Karpas-422 (cell line): Measurements from ENCODE around the gene LYPD6. TPM values are rescaled to one million over a fixed set of nuclear protein-coding genes. Genes with fewer than 3 reads are reported as not detected.

ENCODE experiments used
- DNase-seq: peaks from one replicate; pipeline ENCODE4 v3.0.0-alpha.2; 2015
- H2AFZ ChIP-seq: fragments of 200-600 bp; sonication (generic); 2 replicates; pipeline ENCODE4 v1.6.1; 2014; ENCODE audit warnings: antibody characterized with exemption, low read length, mixed read lengths
- H3K27ac ChIP-seq: fragments of 200-600 bp; sonication (generic); 2 replicates; pipeline ENCODE4 v1.5.1; 2014; ENCODE audit warnings: mild to moderate bottlenecking, low read length, moderate library complexity
- H3K27me3 ChIP-seq: fragments of 200-600 bp; sonication (generic); 2 replicates; pipeline ENCODE4 v1.6.1; 2014; ENCODE audit warnings: low read length, mixed read lengths
- H3K36me3 ChIP-seq: fragments of 200-600 bp; sonication (generic); 2 replicates; pipeline ENCODE4 v1.6.1; 2014; ENCODE audit warnings: low read length, mixed read lengths; ENCODE audit not compliant: insufficient read depth
- H3K4me1 ChIP-seq: fragments of 200-600 bp; sonication (generic); 2 replicates; pipeline ENCODE4 v1.6.1; 2014; ENCODE audit warnings: mild to moderate bottlenecking, low read length, mixed read lengths
- H3K4me2 ChIP-seq: fragments of 200-600 bp; sonication (generic); 2 replicates; pipeline ENCODE4 v1.6.1; 2014; ENCODE audit warnings: low read length, low read depth, mild to moderate bottlenecking; ENCODE audit not compliant: poor library complexity, severe bottlenecking
- H3K4me3 ChIP-seq: fragments of 200-600 bp; sonication (generic); 2 replicates; pipeline ENCODE4 v1.5.1; 2014; ENCODE audit warnings: mild to moderate bottlenecking, antibody characterized with exemption, low read length, mixed read lengths
- H3K79me2 ChIP-seq: fragments of 200-600 bp; sonication (generic); 2 replicates; pipeline ENCODE4 v1.6.1; 2014; ENCODE audit warnings: mild to moderate bottlenecking, low read length, mixed read lengths
- H3K9ac ChIP-seq: fragments of 200-600 bp; sonication (generic); 2 replicates; pipeline ENCODE4 v1.6.0; 2014; ENCODE audit warnings: low read length
- H3K9me2 ChIP-seq: fragments of 200-600 bp; sonication (generic), shearing (Covaris generic); replicated peaks from 2 replicates; pipeline ENCODE4 v1.6.0; 2014; ENCODE audit warnings: mild to moderate bottlenecking, low read length, moderate library complexity; ENCODE audit not compliant: insufficient read depth
- H3K9me3 ChIP-seq: fragments of 300-700, 200-600 bp; sonication (generic); 2 replicates; pipeline ENCODE4 v1.6.1; 2014; ENCODE audit warnings: low read length, mixed read lengths
- H4K20me1 ChIP-seq: fragments of 200-600 bp; sonication (generic); 2 replicates; pipeline ENCODE4 v1.6.1; 2014; ENCODE audit warnings: mild to moderate bottlenecking, antibody characterized with exemption, low read length, low read depth; ENCODE audit not compliant: insufficient read depth
- total RNA-seq: library from RNA; depleted of rRNA; stranded (reverse); fragments of >200 nt; shearing (Covaris generic); gene quantifications from 2 replicates; pipeline ENCODE4 v1.2.3, GENCODE V29; 2014; ENCODE audit warnings: low replicate concordance

LYPD6 gene
- total RNA-seq, 1 experiment from 2014 or later, result not detected

GRCh38 chr2:149472413-149472812, 142.0 kb downstream of the LYPD6 start:
- Histone ChIP-seq H3K4me1 (no peaks in the 10 kb centered on the region), H3K4me3 (no peak overlapping the region), H3K27me3 (no peaks in the 10 kb centered on the region), H2AFZ (no peak overlapping the region), H3K27ac (no peak overlapping the region), H3K36me3 (no peaks in the 10 kb centered on the region), H3K79me2 (no peaks in the 10 kb centered on the region), H4K20me1 (no peaks in the 10 kb centered on the region), H3K9me2 (no peaks in the 10 kb centered on the region), H3K4me2 (no peak overlapping the region), H3K9ac (no peak overlapping the region), H3K9me3 (no peaks in the 10 kb centered on the region)
- DNase-seq, result no peak

GRCh38 chr2:149473068-149473467, 142.7 kb downstream of the LYPD6 start:
- Histone ChIP-seq H3K9me2 (no peaks in the 10 kb centered on the region), H3K79me2 (no peaks in the 10 kb centered on the region), H3K27me3 (no peaks in the 10 kb centered on the region), H3K36me3 (no peaks in the 10 kb centered on the region), H3K9ac (no peak overlapping the region), H3K4me1 (no peaks in the 10 kb centered on the region), H3K9me3 (no peaks in the 10 kb centered on the region), H2AFZ (no peak overlapping the region), H3K27ac (no peak overlapping the region), H3K4me2 (no peak overlapping the region), H4K20me1 (no peaks in the 10 kb centered on the region), H3K4me3 (no peak overlapping the region)
- DNase-seq, result no peak

- H3K9me2 ChIP-seq, result no peaks in the 10 kb centered on the region
- H3K4me2 ChIP-seq, result no peak overlapping the region
- H2AFZ ChIP-seq, result no peak overlapping the region
- no peak overlapping the region for H3K4me3 ChIP-seq
- H3K79me2 ChIP-seq, result no peaks in the 10 kb centered on the region
- H3K9ac ChIP-seq, result no peak overlapping the region
- H3K36me3 ChIP-seq, result no peaks in the 10 kb centered on the region
- H3K4me1 ChIP-seq, result no peaks in the 10 kb centered on the region
- H3K27ac ChIP-seq, result no peak overlapping the region
- no peak for DNase-seq
- no peaks in the 10 kb centered on the region for H3K27me3 ChIP-seq
- H3K9me3 ChIP-seq, result no peaks in the 10 kb centered on the region
- H4K20me1 ChIP-seq, result no peaks in the 10 kb centered on the region
Measured at GRCh38 chr2:149473521-149473920, 143.1 kb downstream of the LYPD6 start.

- H3K79me2 ChIP-seq, result no peaks in the 10 kb centered on the region
- no peaks in the 10 kb centered on the region for H3K9me2 ChIP-seq
- H3K9ac ChIP-seq, result no peak overlapping the region
- H3K9me3 ChIP-seq, result no peaks in the 10 kb centered on the region
- no peak overlapping the region for H2AFZ ChIP-seq
- H3K27me3 ChIP-seq, result no peaks in the 10 kb centered on the region
- no peak overlapping the region for H3K4me2 ChIP-seq
- H3K27ac ChIP-seq, result no peak overlapping the region
- H3K4me1 ChIP-seq, result no peaks in the 10 kb centered on the region
- no peaks in the 10 kb centered on the region for H4K20me1 ChIP-seq
- no peak overlapping the region for H3K4me3 ChIP-seq
- H3K36me3 ChIP-seq, result no peaks in the 10 kb centered on the region
- no peak for DNase-seq
Measured at GRCh38 chr2:149483004-149483605, 152.7 kb downstream of the LYPD6 start.

- H4K20me1 ChIP-seq, result no peaks in the 10 kb centered on the region
- no peaks in the 10 kb centered on the region for H3K79me2 ChIP-seq
- no peaks in the 10 kb centered on the region for H3K27me3 ChIP-seq
- no peak overlapping the region for H3K4me2 ChIP-seq
- H2AFZ ChIP-seq, result no peak overlapping the region
- no peaks in the 10 kb centered on the region for H3K9me3 ChIP-seq
- no peaks in the 10 kb centered on the region for H3K36me3 ChIP-seq
- H3K9ac ChIP-seq, result no peak overlapping the region
- H3K4me3 ChIP-seq, result no peak overlapping the region
- H3K9me2 ChIP-seq, result no peaks in the 10 kb centered on the region
- H3K27ac ChIP-seq, result no peak overlapping the region
- no peaks in the 10 kb centered on the region for H3K4me1 ChIP-seq
- no peak for DNase-seq
Measured at GRCh38 chr2:149486664-149487063, 156.3 kb downstream of the LYPD6 start.

- no peaks in the 10 kb centered on the region for H4K20me1 ChIP-seq
- no peaks in the 10 kb centered on the region for H3K79me2 ChIP-seq
- H3K9ac ChIP-seq, result no peak overlapping the region
- H3K9me2 ChIP-seq, result no peaks in the 10 kb centered on the region
- H3K36me3 ChIP-seq, result no peaks in the 10 kb centered on the region
- H3K4me3 ChIP-seq, result no peak overlapping the region
- H3K4me1 ChIP-seq, result no peaks in the 10 kb centered on the region
- no peaks in the 10 kb centered on the region for H3K9me3 ChIP-seq
- no peaks in the 10 kb centered on the region for H3K27me3 ChIP-seq
- H3K27ac ChIP-seq, result no peak overlapping the region
- no peak overlapping the region for H2AFZ ChIP-seq
- DNase-seq, result no peak
- H3K4me2 ChIP-seq, result no peak overlapping the region
Measured at GRCh38 chr2:149487189-149487588, 156.8 kb downstream of the LYPD6 start.

- H2AFZ ChIP-seq, result no peak overlapping the region
- H3K9ac ChIP-seq, result no peak overlapping the region
- H3K4me3 ChIP-seq, result no peak overlapping the region
- H3K27ac ChIP-seq, result no peak overlapping the region
- no peak overlapping the region for H3K4me2 ChIP-seq
- no peaks in the 10 kb centered on the region for H4K20me1 ChIP-seq
- H3K9me3 ChIP-seq, result no peaks in the 10 kb centered on the region
- H3K27me3 ChIP-seq, result no peaks in the 10 kb centered on the region
- no peaks in the 10 kb centered on the region for H3K79me2 ChIP-seq
- H3K4me1 ChIP-seq, result no peaks in the 10 kb centered on the region
- no peaks in the 10 kb centered on the region for H3K9me2 ChIP-seq
- H3K36me3 ChIP-seq, result no peaks in the 10 kb centered on the region
- DNase-seq, result no peak
Measured at GRCh38 chr2:149488706-149489440, 158.5 kb downstream of the LYPD6 start.

- Histone ChIP-seq H3K9me2 (no peaks in the 10 kb centered on the region), H3K4me1 (no peaks in the 10 kb centered on the region), H4K20me1 (no peaks in the 10 kb centered on the region), H3K9ac (no peak overlapping the region), H3K27me3 (no peaks in the 10 kb centered on the region), H3K4me3 (no peak overlapping the region), H2AFZ (no peak overlapping the region), H3K79me2 (no peaks in the 10 kb centered on the region), H3K9me3 (no peaks in the 10 kb centered on the region), H3K36me3 (no peaks in the 10 kb centered on the region), H3K4me2 (no peak overlapping the region), H3K27ac (no peak overlapping the region)
- DNase-seq, result no peak
Measured at GRCh38 chr2:149489452-149489851, 159.1 kb downstream of the LYPD6 start.
